Heart right ventricle (tissue), 16 donors: ENCODE data around the gene PRDM15. TPM values are rescaled to one million over a fixed set of nuclear protein-coding genes. Genes with fewer than 3 reads are reported as not detected.

Experiments used
- ATAC-seq, 8 donors: fragments of 200-7000 bp; cut with Tn5 transposase; one replicate each; pipeline ENCODE4 v1.9.1; 2020; ENCODE audit warnings: mild to moderate bottlenecking in 8 of 8, moderate library complexity in 8 of 8, moderate number of reproducible peaks in 1 of 8
- DNase-seq, 2 donors: peaks; one replicate each; pipeline ENCODE4 v3.0.0-alpha.2; 2020
- H3K27ac ChIP-seq, 10 donors: fragments of 200-600 bp; sonication (generic) in 2 of 10; one replicate each; pipeline versions ENCODE4 v1.5.0 to v1.8.0; 2020 to 2022; ENCODE audit warnings: mild to moderate bottlenecking in 3 of 10
- H3K27me3 ChIP-seq, 7 donors: fragments of 200-600 bp; one replicate each; pipeline ENCODE4 v1.8.0; 2021 to 2022; ENCODE audit warnings: mild to moderate bottlenecking in 2 of 7
- H3K36me3 ChIP-seq, 9 donors: fragments of 200-600 bp; sonication (generic) in 1 of 9; one replicate each; pipeline versions ENCODE4 v1.5.0 to v1.8.0; 2020 to 2022; ENCODE audit warnings: mild to moderate bottlenecking in 2 of 9
- H3K4me1 ChIP-seq, 9 donors: fragments of 200-600 bp; sonication (generic) in 1 of 9; one replicate each; pipeline versions ENCODE4 v1.5.0 to v1.8.0; 2020 to 2022; ENCODE audit warnings: mild to moderate bottlenecking in 4 of 9
- H3K4me3 ChIP-seq, 10 donors: fragments of 200-600 bp; sonication (generic) in 2 of 10; one replicate each; pipeline versions ENCODE4 v1.5.0 to v1.8.0; 2020 to 2022; ENCODE audit warnings: mild to moderate bottlenecking in 7 of 10, moderate library complexity in 2 of 10
- H3K9me3 ChIP-seq, 11 donors: fragments of 200-600 bp in 10 of 11; sonication (generic) in 2 of 11; one replicate each; pipeline versions ENCODE4 v1.5.0 to v1.8.0; 2013 to 2022; ENCODE audit warnings: mild to moderate bottlenecking in 2 of 11, control low read depth in 1 of 11, moderate library complexity in 1 of 11
- WGBS, 2 donors: extraction: QIAGEN DNeasy Blood & Tissue Kit; methylation state at CpG; one replicate each; pipeline ENCODE4 v1.1.7; 2013; ENCODE audit warnings: inconsistent platforms in 1 of 2; 5-methylcytosine and 5-hydroxymethylcytosine counted together
- intact Hi-C, 10 donors: fragments of 100-400 bp; cut with DNase I; formaldehyde crosslinking; loops; one replicate each; pipeline versions ENCODE4 v1.11.1 to v1.14.2; 2022
- polyA plus RNA-seq, 2 donors: library from polyadenylated mRNA; stranded (reverse); fragments of 200-250 nt; gene quantifications; one replicate each; pipeline ENCODE4 v1.2.3, GENCODE V29; 2013
- total RNA-seq, 10 donors: library from RNA; stranded (reverse); fragmentation: NEBNext Ultra II Directional in 3 of 10; extraction: Animal tissue kit (Norgen Biotek cat#: 25700) in 3 of 10; gene quantifications; one replicate each; pipeline versions ENCODE4 v1.2.1 to v1.2.4, GENCODE V29; 2021 to 2023
- TF ChIP-seq, protein P1 (sequence below), 9 donors: fragments of 200-600 bp; sonication (generic) in 2 of 9; IDR thresholded peaks; one replicate each; pipeline versions ENCODE4 v1.5.0 to v1.8.0; 2021 to 2022; ENCODE audit warnings: antibody characterized with exemption in 9 of 9, mild to moderate bottlenecking in 5 of 9, moderate library complexity in 1 of 9
- donor health status: Arrhythmogenic right ventricular cardiomyopathy.
- donor health status: ischemic (EF 13 %, LVEDD 7.1; RV severe dilation, severe dysfunction).
- donor health status: healthy with polysubstance abuse.
- donor health status: DM: no; HTN: yes; CAD: no.
- donor health status: DM: no; HTN: no; CAD: no.
- donor health status: ischemic (EF 25% LVEDD 6.9; RV normal size, moderate dysfunction).
- donor health status: ischemic (EF 25% LVEDD 5.7; RV mildly dilated, moderate dysfunction).
- donor health status: healthy.
- donor health status: DM: yes; HTN: yes; CAD: no.
- donor health status: Ischemic cardiomyopathy.
- donor health status: ischemic (EF 35%, LVEDD 5.7; RV mildly dilated, moderate dysfunction).
- donor health status: nonischemic (EF 11% LVEDD 7.7; RV severe dilation, severe dysfunction).
- donor health status: DM: yes; HTN: yes; CAD: no.
- donor health status: PGD.
- donor health status: ischemic (EF 29% LVEDD 5.4; RV normal size, mild dysfunction).
- donor health status: nonischemic (EF 23%, LVEDD 6.1; RV moderate dilation, normal function).

Gene PRDM15
- total and polyA plus RNA-seq, 12 donors = 1.0 to 5.8 (median 3.2) TPM

DNA sequence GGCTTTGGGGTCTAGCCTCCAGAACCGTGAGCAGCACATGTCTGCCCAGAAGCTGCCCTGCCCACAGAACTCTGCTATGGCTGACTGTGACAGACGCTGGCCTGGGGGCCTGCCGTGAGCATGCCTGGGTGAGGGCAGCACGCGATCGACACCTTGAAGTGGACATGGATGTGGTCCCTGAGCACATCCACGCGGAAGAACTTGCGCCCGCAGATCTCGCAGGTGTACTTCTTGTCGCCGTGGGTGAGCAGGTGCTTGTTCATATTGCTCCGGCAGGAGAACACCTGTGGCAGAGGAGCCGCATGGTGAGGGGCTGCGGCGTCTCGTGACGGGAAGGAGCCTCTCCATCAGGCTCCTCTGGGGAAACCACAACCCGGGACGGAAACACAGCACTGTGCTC lies 56.0 kb downstream of the PRDM15 start:
- no peaks in the 10 kb centered on the region for H3K4me1 ChIP-seq
- no peaks in the 10 kb centered on the region for H3K9me3 ChIP-seq
- no peak for DNase-seq
- no peaks in the 10 kb centered on the region for H3K27me3 ChIP-seq
- no peak overlapping the region for H3K4me3 ChIP-seq
- TF ChIP-seq, protein P1, sequence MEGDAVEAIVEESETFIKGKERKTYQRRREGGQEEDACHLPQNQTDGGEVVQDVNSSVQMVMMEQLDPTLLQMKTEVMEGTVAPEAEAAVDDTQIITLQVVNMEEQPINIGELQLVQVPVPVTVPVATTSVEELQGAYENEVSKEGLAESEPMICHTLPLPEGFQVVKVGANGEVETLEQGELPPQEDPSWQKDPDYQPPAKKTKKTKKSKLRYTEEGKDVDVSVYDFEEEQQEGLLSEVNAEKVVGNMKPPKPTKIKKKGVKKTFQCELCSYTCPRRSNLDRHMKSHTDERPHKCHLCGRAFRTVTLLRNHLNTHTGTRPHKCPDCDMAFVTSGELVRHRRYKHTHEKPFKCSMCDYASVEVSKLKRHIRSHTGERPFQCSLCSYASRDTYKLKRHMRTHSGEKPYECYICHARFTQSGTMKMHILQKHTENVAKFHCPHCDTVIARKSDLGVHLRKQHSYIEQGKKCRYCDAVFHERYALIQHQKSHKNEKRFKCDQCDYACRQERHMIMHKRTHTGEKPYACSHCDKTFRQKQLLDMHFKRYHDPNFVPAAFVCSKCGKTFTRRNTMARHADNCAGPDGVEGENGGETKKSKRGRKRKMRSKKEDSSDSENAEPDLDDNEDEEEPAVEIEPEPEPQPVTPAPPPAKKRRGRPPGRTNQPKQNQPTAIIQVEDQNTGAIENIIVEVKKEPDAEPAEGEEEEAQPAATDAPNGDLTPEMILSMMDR (IDR thresholded peaks at IDR 0.05) = no peak
- no peak overlapping the region for H3K27ac ChIP-seq
- intact Hi-C loops = no loop called here
- peaks cover 0 to 70% (median 0%) of the 10 kb centered on the region in 9 donors for H3K36me3 ChIP-seq
- no peak for ATAC-seq
- WGBS, 2 donors = 92 to 95% methylated on average over 21 of the region's 21 CpGs

DNA sequence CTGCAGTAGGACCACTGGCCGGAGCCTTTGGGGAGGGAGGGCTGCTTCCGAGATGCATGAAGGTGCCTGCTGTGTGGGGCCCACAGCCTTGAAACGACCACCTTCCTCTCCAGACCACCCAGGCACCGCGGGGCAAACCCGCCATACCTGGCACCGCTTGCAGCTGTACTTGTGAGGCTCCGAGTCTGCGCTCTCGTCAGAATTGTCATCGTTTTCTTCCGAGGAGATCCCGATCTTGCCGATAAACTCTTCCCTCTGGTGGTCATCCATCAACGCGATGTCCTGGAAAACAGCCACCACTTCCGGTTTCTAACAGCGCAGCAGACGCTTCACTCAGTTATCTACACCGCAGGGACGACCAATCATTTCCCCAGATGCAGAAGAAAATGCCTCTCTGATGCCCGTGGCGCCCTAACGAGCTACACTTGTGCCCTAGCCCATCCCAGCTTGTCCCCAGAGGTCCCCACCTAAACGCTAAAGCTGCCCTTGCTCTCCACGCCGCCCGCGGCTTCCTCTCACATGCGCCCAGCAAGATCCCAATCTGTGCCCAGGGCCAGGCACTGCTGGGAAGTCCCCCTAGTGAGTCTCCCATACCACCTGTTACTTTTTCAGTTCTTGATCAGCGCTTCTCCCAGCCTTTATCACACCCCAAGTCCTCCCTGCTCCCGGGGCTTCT lies 57.2 kb downstream of the PRDM15 start:
- Histone ChIP-seq H3K9me3 (no peaks in the 10 kb centered on the region), H3K36me3 (peaks cover 0 to 57% (median 0%) of the 10 kb centered on the region in 9 donors), H3K27me3 (no peaks in the 10 kb centered on the region), H3K4me3 (no peak overlapping the region), H3K27ac (no peak overlapping the region), H3K4me1 (peaks cover 0 to 3% (median under 1%) of the 10 kb centered on the region in 9 donors)
- TF ChIP-seq, protein P1 (IDR thresholded peaks at IDR 0.05) = no peak
- ATAC-seq (no peak), DNase-seq (no peak)
- intact Hi-C loops = no loop called here
- WGBS, 2 donors = 83 to 88% methylated on average over 32 of the region's 32 CpGs

DNA sequence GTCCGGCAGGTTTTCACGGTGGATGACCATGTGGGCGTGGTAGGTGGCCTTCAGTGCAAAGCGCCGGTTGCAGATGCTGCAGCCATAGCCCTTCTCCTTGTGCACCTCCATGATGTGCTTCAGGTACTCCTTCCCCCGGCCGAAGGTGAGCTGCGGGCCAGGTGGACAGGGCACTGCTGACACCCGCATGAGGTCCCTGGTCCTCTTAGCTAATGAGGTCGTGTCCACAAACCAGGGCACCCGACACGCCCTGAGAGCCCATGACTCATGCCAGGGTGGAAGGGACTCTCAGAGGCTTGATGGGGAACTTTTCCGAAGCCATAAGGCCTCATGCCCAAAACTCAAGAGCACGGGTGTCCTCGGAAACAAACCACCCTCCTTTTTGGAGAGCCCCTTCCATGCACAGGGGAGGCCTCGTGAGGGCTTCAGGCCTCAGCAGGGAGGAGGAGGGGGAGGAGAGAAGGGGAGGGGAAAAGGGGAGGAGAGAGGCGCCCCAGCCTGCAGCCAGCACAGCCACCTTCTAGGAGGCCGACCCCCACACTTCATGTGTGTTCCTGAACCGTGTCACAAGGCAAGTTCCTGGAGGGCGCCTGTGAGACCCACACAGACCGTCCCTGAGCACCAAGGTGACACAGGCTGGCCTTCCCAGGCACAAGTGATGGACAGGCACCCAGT lies 57.9 kb downstream of the PRDM15 start:
- Histone ChIP-seq H3K4me3 (no peak overlapping the region), H3K9me3 (no peaks in the 10 kb centered on the region), H3K27ac (no peak overlapping the region), H3K27me3 (no peaks in the 10 kb centered on the region), H3K36me3 (peaks cover 0 to 50% (median 0%) of the 10 kb centered on the region in 9 donors), H3K4me1 (peaks cover 0 to 9% (median 4%) of the 10 kb centered on the region in 9 donors)
- DNase-seq (no peak), ATAC-seq (no peak)
- 90% methylated on average over 21 of the region's 21 CpGs for WGBS, 2 donors
- intact Hi-C loops = no loop called here
- TF ChIP-seq, protein P1 (IDR thresholded peaks at IDR 0.05) = no peak

DNA sequence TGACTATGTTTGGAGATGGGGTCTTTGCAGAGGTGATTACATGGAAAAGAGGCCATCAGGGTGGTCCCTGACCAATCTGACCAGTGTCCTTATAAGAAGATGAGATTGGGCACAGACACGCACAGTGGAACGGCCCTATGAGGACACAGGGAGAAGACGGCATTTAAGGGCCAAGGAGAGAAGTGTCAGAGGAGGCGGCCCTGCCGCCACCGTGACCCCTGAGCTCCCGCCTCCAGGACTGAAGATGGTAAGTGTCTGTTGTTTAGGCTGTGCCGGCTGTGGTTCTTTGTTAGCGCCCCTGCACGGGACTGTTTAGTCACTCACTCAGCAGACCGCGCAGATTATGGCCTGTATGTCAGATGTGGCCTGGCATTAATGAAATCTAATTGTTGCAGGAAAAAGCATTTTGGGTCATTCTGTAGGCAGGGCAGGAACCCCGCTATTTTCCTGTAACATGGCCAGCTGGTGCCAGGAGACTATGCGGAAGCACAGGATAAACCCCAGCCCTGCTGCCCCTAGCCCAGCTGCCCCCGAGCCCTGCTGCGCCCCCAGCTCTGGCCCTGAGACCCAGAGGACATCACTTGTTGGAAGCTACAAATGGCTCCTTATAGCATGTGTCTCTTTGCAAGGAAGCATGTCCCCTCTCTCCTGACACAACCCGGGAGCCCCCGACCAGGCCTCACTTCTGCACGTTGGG lies 58.6 kb downstream of the PRDM15 start:
- Histone ChIP-seq H3K9me3 (no peaks in the 10 kb centered on the region), H3K4me3 (no peak overlapping the region), H3K27me3 (no peaks in the 10 kb centered on the region), H3K36me3 (peaks cover 0 to 48% (median under 1%) of the 10 kb centered on the region in 9 donors), H3K4me1 (peaks cover 0 to 9% (median 4%) of the 10 kb centered on the region in 9 donors), H3K27ac (no peak overlapping the region)
- WGBS, 2 donors = 95% methylated on average over 19 of the region's 19 CpGs
- DNase-seq (no peak), ATAC-seq (no peak)
- TF ChIP-seq, protein P1 (IDR thresholded peaks at IDR 0.05) = no peak
- intact Hi-C loops = no loop called here
